H9 (cell line): Measurements from ENCODE around the gene DTD1. TPM values are rescaled to one million over a fixed set of nuclear protein-coding genes. Genes with fewer than 3 reads are reported as not detected.

ENCODE experiments used
- DNase-seq: peaks from one replicate; pipeline ENCODE4 v3.0.0-alpha.2; 2017
- H2AFZ ChIP-seq: one replicate; pipeline ENCODE4 v1.6.1; 2013; ENCODE audit warnings: mild to moderate bottlenecking, low read length, control low read depth, moderate library complexity
- H2AK5ac ChIP-seq: 2 replicates; pipeline ENCODE4 v1.6.1; 2013; ENCODE audit warnings: low read length, control low read depth, mixed read lengths; ENCODE audit not compliant: insufficient read length
- H2BK120ac ChIP-seq: one replicate; pipeline ENCODE4 v1.6.1; 2013; ENCODE audit warnings: low read depth, mild to moderate bottlenecking, low read length, control low read depth, inconsistent platforms; ENCODE audit not compliant: poor library complexity, severe bottlenecking
- H2BK12ac ChIP-seq: 2 replicates; pipeline ENCODE4 v1.6.1; 2013; ENCODE audit warnings: low read length, control low read depth, mixed read lengths, low read depth; ENCODE audit not compliant: insufficient read length
- H2BK15ac ChIP-seq: 2 replicates; pipeline ENCODE4 v1.6.1; 2013; ENCODE audit warnings: low read depth, low read length, control low read depth
- H2BK20ac ChIP-seq: one replicate; pipeline ENCODE4 v1.6.1; 2013; ENCODE audit warnings: low read depth, mild to moderate bottlenecking, low read length, control low read depth, inconsistent platforms; ENCODE audit not compliant: poor library complexity, severe bottlenecking
- H2BK5ac ChIP-seq: 2 replicates; pipeline ENCODE4 v1.6.1; 2013; ENCODE audit warnings: low read length, control low read depth, mixed read lengths; ENCODE audit not compliant: insufficient read length
- H3K14ac ChIP-seq: 2 replicates; pipeline ENCODE4 v1.6.1; 2013; ENCODE audit warnings: low read length, control low read depth; ENCODE audit not compliant: insufficient read depth
- H3K18ac ChIP-seq: 2 replicates; pipeline ENCODE4 v1.6.1; 2013; ENCODE audit warnings: low read depth, mild to moderate bottlenecking, mixed read lengths, low read length, control low read depth; ENCODE audit not compliant: insufficient read length
- H3K23ac ChIP-seq: 2 replicates; pipeline ENCODE4 v1.6.1; 2013; ENCODE audit warnings: low read length, control low read depth, mixed read lengths, low read depth; ENCODE audit not compliant: insufficient read length
- H3K23me2 ChIP-seq: 2 replicates; pipeline ENCODE4 v1.6.1; 2013; ENCODE audit warnings: low read depth, mild to moderate bottlenecking, mixed read lengths, low read length, control low read depth; ENCODE audit not compliant: insufficient read length, poor library complexity, severe bottlenecking
- H3K27ac ChIP-seq: 2 replicates; pipeline ENCODE4 v1.5.1; 2013; ENCODE audit warnings: low read length, control low read depth, mixed read lengths, low read depth; ENCODE audit not compliant: insufficient read length
- H3K27me3 ChIP-seq: 2 replicates; pipeline ENCODE4 v1.6.1; 2013; ENCODE audit warnings: low read length, control low read depth, inconsistent platforms; ENCODE audit not compliant: insufficient read depth
- H3K4ac ChIP-seq: 2 replicates; pipeline ENCODE4 v1.6.1; 2013; ENCODE audit warnings: low read depth, mild to moderate bottlenecking, control low read depth, inconsistent platforms, low read length, moderate library complexity
- H3K4me1 ChIP-seq: 2 replicates; pipeline ENCODE4 v1.6.1; 2013; ENCODE audit warnings: low read length, control low read depth, inconsistent platforms; ENCODE audit not compliant: insufficient read depth
- H3K4me2 ChIP-seq: 2 replicates; pipeline ENCODE4 v1.6.1; 2013; ENCODE audit warnings: low read length, control low read depth, mixed read lengths; ENCODE audit not compliant: insufficient read length, insufficient read depth
- H3K56ac ChIP-seq: 2 replicates; pipeline ENCODE4 v1.6.1; 2013; ENCODE audit warnings: low read depth, mild to moderate bottlenecking, mixed read lengths, low read length, control low read depth; ENCODE audit not compliant: insufficient read length
- H3K79me1 ChIP-seq: 2 replicates; pipeline ENCODE4 v1.6.1; 2013; ENCODE audit warnings: low read depth, mild to moderate bottlenecking, moderate library complexity, low read length, control low read depth, inconsistent platforms; ENCODE audit not compliant: insufficient read depth, poor library complexity, severe bottlenecking
- H3K79me2 ChIP-seq: 2 replicates; pipeline ENCODE4 v1.6.1; 2013; ENCODE audit warnings: low read length, control low read depth, inconsistent platforms; ENCODE audit not compliant: insufficient read depth
- H3K9ac ChIP-seq: 2 replicates; pipeline ENCODE4 v1.6.1; 2013; ENCODE audit warnings: low read length, control low read depth, mixed read lengths; ENCODE audit not compliant: insufficient read length; ENCODE audit errors: extremely low read depth
- H3K9me3 ChIP-seq: one replicate; pipeline ENCODE4 v1.6.1; 2013; ENCODE audit warnings: low read depth, low read length, inconsistent platforms; ENCODE audit not compliant: control insufficient read depth
- H3T11ph ChIP-seq: one replicate; pipeline ENCODE4 v1.6.1; 2013; ENCODE audit warnings: mild to moderate bottlenecking, low read length, control low read depth, inconsistent platforms
- H4K20me1 ChIP-seq: one replicate; pipeline ENCODE4 v1.6.1; 2013; ENCODE audit not compliant: control insufficient read depth, insufficient read length, insufficient read depth
- H4K5ac ChIP-seq: 2 replicates; pipeline ENCODE4 v1.6.1; 2013; ENCODE audit warnings: low read depth, mild to moderate bottlenecking, mixed read lengths, low read length, control low read depth; ENCODE audit not compliant: insufficient read length
- H4K8ac ChIP-seq: replicated peaks from 2 replicates; pipeline ENCODE4 v1.6.1; 2013; ENCODE audit warnings: low read length, control low read depth, mixed read lengths, low read depth; ENCODE audit not compliant: insufficient read length
- H4K91ac ChIP-seq: 2 replicates; pipeline ENCODE4 v1.6.1; 2013; ENCODE audit warnings: low read depth, mild to moderate bottlenecking, moderate library complexity, mixed read lengths, low read length, control low read depth; ENCODE audit not compliant: insufficient read length
- H3K27ac Mint-ChIP-seq, 3 experiments: 2 replicates in 2 of 3; 3 replicates in 1 of 3; pipeline ENCODE4 v1.8.0; 2020 to 2021; ENCODE audit warnings: mixed read lengths in 3 of 3, mild to moderate bottlenecking in 1 of 3, moderate library complexity in 1 of 3
- H3K27me3 Mint-ChIP-seq: 2 replicates; pipeline ENCODE4 v1.8.0; 2021; ENCODE audit warnings: low read depth, mild to moderate bottlenecking, moderate library complexity, mixed read lengths
- H3K36me3 Mint-ChIP-seq, 3 experiments: 2 replicates in 2 of 3; 3 replicates in 1 of 3; pipeline ENCODE4 v1.8.0; 2020 to 2021; ENCODE audit warnings: low read depth in 3 of 3, mixed read lengths in 3 of 3; ENCODE audit not compliant: insufficient read depth in 1 of 3
- H3K4me1 Mint-ChIP-seq, 2 experiments: 2 replicates each; pipeline ENCODE4 v1.8.0; 2020; ENCODE audit warnings: mixed read lengths in 2 of 2
- H3K4me3 Mint-ChIP-seq, 2 experiments: 2 replicates in 1 of 2; 3 replicates in 1 of 2; pipeline ENCODE4 v1.8.0; 2020 to 2021; ENCODE audit warnings: mild to moderate bottlenecking in 2 of 2, mixed read lengths in 2 of 2, moderate library complexity in 1 of 2
- H3K9me3 Mint-ChIP-seq, 2 experiments: 2 replicates in 1 of 2; 3 replicates in 1 of 2; pipeline ENCODE4 v1.8.0; 2020; ENCODE audit warnings: mild to moderate bottlenecking in 2 of 2, mixed read lengths in 2 of 2, moderate library complexity in 1 of 2
- WGBS: extraction: QIAGEN DNeasy Blood & Tissue Kit; methylation state at CpG from one replicate; pipeline ENCODE4 v1.1.7; 2013; ENCODE audit warnings: missing lambda C conversion rate, low lambda C conversion rate, mixed read lengths; ENCODE audit not compliant: insufficient read length; ENCODE audit errors: extremely low coverage; 5-methylcytosine and 5-hydroxymethylcytosine counted together
- total RNA-seq: library from RNA; stranded (reverse); gene quantifications from 2 replicates; pipeline ENCODE4 v1.2.1, GENCODE V29; 2021
- TF ChIP-seq, protein P1 (sequence below): fragments of 200-600 bp; sonication (generic); conservative IDR thresholded peaks from 3 replicates; pipeline ENCODE4 v1.8.0; 2021; ENCODE audit warnings: antibody characterized with exemption, mild to moderate bottlenecking

DTD1 gene
- total RNA-seq, 1 experiment from 2014 or later = 62.0 TPM

DNA sequence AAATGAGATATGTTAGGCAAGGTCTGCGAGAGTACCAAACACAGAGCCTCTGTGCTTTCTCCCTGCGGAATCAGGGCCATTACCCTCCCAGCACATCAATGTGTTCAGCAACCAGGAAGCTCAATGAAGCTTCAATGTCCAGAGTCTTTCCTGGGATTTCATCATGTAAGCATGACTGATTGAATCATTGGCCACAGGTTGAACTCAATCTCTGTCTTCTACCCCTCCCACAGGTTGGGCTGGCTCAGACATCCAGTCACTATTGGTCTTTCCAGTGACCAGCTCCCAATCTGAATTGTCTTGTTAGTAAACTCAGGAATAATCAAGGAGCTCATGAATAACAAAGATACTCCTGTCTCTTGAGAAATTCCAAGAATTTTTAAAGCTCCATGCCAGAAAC, 2.7 kb upstream of the DTD1 start:
- Histone ChIP-seq H3K79me1 (no peaks in the 10 kb centered on the region), H2BK5ac (no peak overlapping the region), H2BK12ac (no peak overlapping the region), H4K91ac (no peak overlapping the region), H4K8ac (no peak overlapping the region), H3K23ac (no peak overlapping the region), H2BK120ac (no peak overlapping the region), H3K14ac (no peak overlapping the region), H3K4me2 (no peak overlapping the region), H4K5ac (no peak overlapping the region), H3K9me3 (no peaks in the 10 kb centered on the region), H2AFZ (no peak overlapping the region), H2AK5ac (no peak overlapping the region), H3K27ac (no peak overlapping the region), H3T11ph (no peak overlapping the region), H2BK15ac (no peak overlapping the region), H3K9ac (no peak overlapping the region), H3K23me2 (peaks cover 4% of the 10 kb centered on the region), H3K79me2 (no peaks in the 10 kb centered on the region), H3K27me3 (no peaks in the 10 kb centered on the region), H4K20me1 (no peaks in the 10 kb centered on the region), H3K56ac (no peak overlapping the region), H3K18ac (no peak overlapping the region), H2BK20ac (no peak overlapping the region), H3K4me1 (no peaks in the 10 kb centered on the region; the same call in 1 of the 2 replicates), H3K4ac (no peak overlapping the region)
- Mint-ChIP-seq H3K9me3 (peaks cover 3 to 4% of the 10 kb centered on the region in 2 experiments; a peak in 4 of 5 replicates), H3K4me1 (peaks cover 23 to 24% of the 10 kb centered on the region in 2 experiments), H3K4me3 (no peak overlapping the region), H3K36me3 (peaks cover 0 to 4% (median 2%) of the 10 kb centered on the region in 3 experiments; a peak in 2 of 7 replicates), H3K27me3 (no peaks in the 10 kb centered on the region; the same call in 1 of the 2 replicates), H3K27ac (peak overlapping the region in 1 of 3 experiments; percentile 61; a peak in 1 of 7 replicates)
- peak; percentile 77 for DNase-seq
- WGBS = no CpG with 5 or more reads among the region's 2 CpGs
- TF ChIP-seq, protein P1, sequence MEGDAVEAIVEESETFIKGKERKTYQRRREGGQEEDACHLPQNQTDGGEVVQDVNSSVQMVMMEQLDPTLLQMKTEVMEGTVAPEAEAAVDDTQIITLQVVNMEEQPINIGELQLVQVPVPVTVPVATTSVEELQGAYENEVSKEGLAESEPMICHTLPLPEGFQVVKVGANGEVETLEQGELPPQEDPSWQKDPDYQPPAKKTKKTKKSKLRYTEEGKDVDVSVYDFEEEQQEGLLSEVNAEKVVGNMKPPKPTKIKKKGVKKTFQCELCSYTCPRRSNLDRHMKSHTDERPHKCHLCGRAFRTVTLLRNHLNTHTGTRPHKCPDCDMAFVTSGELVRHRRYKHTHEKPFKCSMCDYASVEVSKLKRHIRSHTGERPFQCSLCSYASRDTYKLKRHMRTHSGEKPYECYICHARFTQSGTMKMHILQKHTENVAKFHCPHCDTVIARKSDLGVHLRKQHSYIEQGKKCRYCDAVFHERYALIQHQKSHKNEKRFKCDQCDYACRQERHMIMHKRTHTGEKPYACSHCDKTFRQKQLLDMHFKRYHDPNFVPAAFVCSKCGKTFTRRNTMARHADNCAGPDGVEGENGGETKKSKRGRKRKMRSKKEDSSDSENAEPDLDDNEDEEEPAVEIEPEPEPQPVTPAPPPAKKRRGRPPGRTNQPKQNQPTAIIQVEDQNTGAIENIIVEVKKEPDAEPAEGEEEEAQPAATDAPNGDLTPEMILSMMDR = no peak
